ENCODE measurements around the gene MS4A7.
A peak's percentile ranks its signal among the peaks of the same experiment; 100 is the strongest.

DNA sequence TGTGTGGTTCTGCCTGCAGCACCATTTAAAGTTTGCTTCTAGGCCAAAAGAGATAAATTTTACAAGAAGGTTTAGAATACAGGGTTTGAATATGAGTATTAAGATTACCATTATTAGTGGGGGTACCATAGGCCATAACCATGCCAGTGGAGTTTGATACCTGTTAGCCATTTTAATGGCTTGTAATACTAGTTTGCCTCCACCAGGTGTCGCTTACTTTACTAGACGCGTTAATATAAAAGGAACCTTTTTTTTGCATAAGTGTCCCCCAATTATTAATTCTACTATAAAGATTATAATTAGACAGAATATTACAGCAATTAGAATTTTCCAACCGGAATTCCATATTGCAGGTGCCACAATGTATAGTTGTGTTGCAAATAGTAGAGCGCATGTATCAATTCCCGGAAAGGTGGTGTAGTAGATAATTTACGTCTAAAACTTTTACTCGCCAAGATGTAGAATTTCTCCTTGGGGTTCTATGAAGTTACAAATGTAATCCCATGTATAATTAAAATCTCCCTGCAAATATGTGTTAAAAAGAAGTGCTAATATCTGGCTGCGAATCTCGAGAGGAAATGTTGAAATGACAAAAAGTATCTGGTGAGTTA lies 35.1 kb upstream of the MS4A7 start:
- TF ChIP-seq, protein P1, sequence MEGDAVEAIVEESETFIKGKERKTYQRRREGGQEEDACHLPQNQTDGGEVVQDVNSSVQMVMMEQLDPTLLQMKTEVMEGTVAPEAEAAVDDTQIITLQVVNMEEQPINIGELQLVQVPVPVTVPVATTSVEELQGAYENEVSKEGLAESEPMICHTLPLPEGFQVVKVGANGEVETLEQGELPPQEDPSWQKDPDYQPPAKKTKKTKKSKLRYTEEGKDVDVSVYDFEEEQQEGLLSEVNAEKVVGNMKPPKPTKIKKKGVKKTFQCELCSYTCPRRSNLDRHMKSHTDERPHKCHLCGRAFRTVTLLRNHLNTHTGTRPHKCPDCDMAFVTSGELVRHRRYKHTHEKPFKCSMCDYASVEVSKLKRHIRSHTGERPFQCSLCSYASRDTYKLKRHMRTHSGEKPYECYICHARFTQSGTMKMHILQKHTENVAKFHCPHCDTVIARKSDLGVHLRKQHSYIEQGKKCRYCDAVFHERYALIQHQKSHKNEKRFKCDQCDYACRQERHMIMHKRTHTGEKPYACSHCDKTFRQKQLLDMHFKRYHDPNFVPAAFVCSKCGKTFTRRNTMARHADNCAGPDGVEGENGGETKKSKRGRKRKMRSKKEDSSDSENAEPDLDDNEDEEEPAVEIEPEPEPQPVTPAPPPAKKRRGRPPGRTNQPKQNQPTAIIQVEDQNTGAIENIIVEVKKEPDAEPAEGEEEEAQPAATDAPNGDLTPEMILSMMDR (IDR thresholded peaks at IDR 0.05 in 2 of 3, conservative IDR thresholded peaks at IDR 0.05 in 1 of 3; ENCODE audit: borderline replicate concordance in 1 of 3, insufficient read depth in 1 of 3, low read depth in 2 of 3, low read length in 2 of 3) = peak; percentile 41 to 71 (median 54); a peak in 5 of 6 replicates
- TF ChIP-seq EGR1 (IDR thresholded peaks at IDR 0.05; ENCODE audit: low read depth) = no peak

All from HCT116 (cell line).